H1 (cell line): ENCODE measurements around the gene GPS2. TPM values are rescaled to one million over a fixed set of nuclear protein-coding genes. Genes with fewer than 3 reads are reported as not detected.

Experiments
- BACH1 ChIP-seq: IDR thresholded peaks from 2 replicates; pipeline ENCODE4 v1.6.1; 2012; ENCODE audit warnings: low read length, improper control_type of control experiment
- JUN ChIP-seq: IDR thresholded peaks from 2 replicates; pipeline ENCODE4 v1.6.1; 2011; ENCODE audit warnings: low read depth, mild to moderate bottlenecking, improper control_type of control experiment, low read length
- SRF ChIP-seq: IDR thresholded peaks from 2 replicates; pipeline ENCODE4 v1.6.1; 2011; ENCODE audit warnings: mild to moderate bottlenecking, low read depth, low read length, moderate library complexity
- polyA plus RNA-seq, 7 experiments: library from polyadenylated mRNA; depleted of rRNA in 3 of 7; stranded (reverse) in 5 of 7; unstranded in 2 of 7; fragments of >200 nt in 5 of 7; fragments of 200-250 nt in 2 of 7; gene quantifications; 1 replicate in 5 of 7; 2 replicates in 1 of 7; 4 replicates in 1 of 7; pipeline versions ENCODE4 v1.2.1 to v1.2.3, GENCODE V29; 2011 to 2013; ENCODE audit warnings: missing spikeins in 2 of 7, mixed read lengths in 2 of 7
- total RNA-seq: library from RNA; stranded (reverse); fragmentation: NEBNext Ultra II Directional; extraction: Animal tissue kit (Norgen Biotek cat#: 25700); gene quantifications from 2 replicates; pipeline ENCODE4 v1.2.1, GENCODE V29; 2021

The GPS2 gene
- total and polyA plus RNA-seq, 2 of the 8 experiments (the other 6 are each of a cell fraction or from before 2014, with no cell fraction given) = 67.0 to 152 TPM

DNA sequence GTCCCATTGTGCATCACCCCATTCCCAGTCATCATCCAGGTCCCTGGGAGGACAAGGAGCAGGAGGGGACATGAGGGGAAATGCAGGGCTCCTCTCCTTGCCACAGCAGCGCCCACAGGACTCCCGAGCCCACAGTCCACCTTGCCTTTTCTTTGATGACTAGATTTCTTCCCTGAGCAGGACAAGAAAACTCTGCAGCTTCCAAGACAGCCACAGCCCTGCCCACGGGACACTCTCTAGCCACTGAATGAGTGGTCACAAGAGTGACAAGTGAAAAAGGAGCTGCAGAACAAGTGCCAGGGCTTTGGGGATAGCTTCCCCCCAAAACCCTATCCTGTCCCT lies 9.2 kb upstream of the GPS2 start (continued):
- TF ChIP-seq JUN = no peak
- TF ChIP-seq SRF = no peak
- no peak for TF ChIP-seq BACH1
